K562 (cell line): Measurements from ENCODE around the gene ZFYVE21. TPM values are rescaled to one million over a fixed set of nuclear protein-coding genes. Genes with fewer than 3 reads are reported as not detected.

ENCODE experiments used
- ARHGAP35 ChIP-seq: fragments of 450-650 bp; IDR thresholded peaks from 2 replicates; pipeline ENCODE4 v1.6.1; 2018; ENCODE audit not compliant: partially characterized antibody
- ELF1 ChIP-seq: fragments of 200-800 bp; sonication (Bioruptor generic); IDR thresholded peaks from 2 replicates; pipeline ENCODE4 v1.6.1; 2016; ENCODE audit warnings: missing genetic modification characterization, missing compliant biosample characterization
- FUS ChIP-seq: fragments of 200-400 bp; formaldehyde crosslinking; optimal IDR thresholded peaks from 2 replicates; pipeline ENCODE3; 2017; ENCODE audit warnings: low read depth, low read length
- LARP7 ChIP-seq: fragments of 450-650 bp; IDR thresholded peaks from 2 replicates; pipeline ENCODE4 v1.6.1; 2016
- MTA1 ChIP-seq: fragments of 450-650 bp; IDR thresholded peaks from 2 replicates; pipeline ENCODE4 v1.6.1; 2017; ENCODE audit warnings: borderline replicate concordance
- MYC ChIP-seq, 2 experiments: fragments of 250-450 bp in 1 of 2; sonication (Bioruptor Pico) in 1 of 2; IDR thresholded peaks; 2 replicates each; pipeline versions ENCODE4 v1.5.1 to v1.6.1; 2012 to 2021; ENCODE audit warnings: low read depth in 2 of 2, borderline replicate concordance in 1 of 2, improper control_type of control experiment in 1 of 2, low read length in 1 of 2, mild to moderate bottlenecking in 1 of 2, moderate library complexity in 1 of 2
- NFRKB ChIP-seq: fragments of 450-650 bp; IDR thresholded peaks from 2 replicates; pipeline ENCODE4 v1.6.1; 2016; ENCODE audit warnings: low read depth
- NR2C1 ChIP-seq, 2 experiments: fragments of 450-650 bp; IDR thresholded peaks; 2 replicates each; pipeline ENCODE4 v1.6.1; 2017; ENCODE audit warnings: mild to moderate bottlenecking in 2 of 2, antibody characterized with exemption in 1 of 2, inconsistent platforms in 1 of 2, missing compliant biosample characterization in 1 of 2, missing genetic modification characterization in 1 of 2
- NR3C1 ChIP-seq: sonication (generic); formaldehyde crosslinking; IDR thresholded peaks from 2 replicates; pipeline ENCODE4 v1.8.1; 2022; ENCODE audit warnings: missing genetic modification reagents
- REST ChIP-seq, 2 experiments: fragments of 450-650 bp; formaldehyde crosslinking in 1 of 2; IDR thresholded peaks; 2 replicates each; pipeline versions ENCODE4 v1.4.0 to v1.6.1; 2014 to 2020; ENCODE audit warnings: mild to moderate bottlenecking in 2 of 2, borderline replicate concordance in 1 of 2, low read depth in 1 of 2
- RFX5 ChIP-seq: IDR thresholded peaks from 2 replicates; pipeline ENCODE4 v1.6.1; 2011; ENCODE audit warnings: low read depth, mild to moderate bottlenecking, improper control_type of control experiment, low read length
- TCF7 ChIP-seq: sonication (generic); IDR thresholded peaks from 2 replicates; pipeline ENCODE4 v1.6.1; 2016; ENCODE audit warnings: antibody characterized with exemption, borderline replicate concordance
- ZFX ChIP-seq: sonication (generic); formaldehyde crosslinking; IDR thresholded peaks from 2 replicates; pipeline ENCODE4 v1.8.0; 2022; ENCODE audit warnings: mild to moderate bottlenecking, missing genetic modification reagents, moderate library complexity
- ZNF583 ChIP-seq: fragments of 250-450 bp; sonication (Bioruptor Pico); IDR thresholded peaks from 2 replicates; pipeline ENCODE4 v1.4.0; 2020
- ZNF696 ChIP-seq: fragments of 250-450 bp; sonication (Bioruptor Pico); conservative IDR thresholded peaks from 2 replicates; pipeline ENCODE4 v1.4.0; 2020; ENCODE audit warnings: mild to moderate bottlenecking, moderate library complexity
- polyA plus RNA-seq, 8 experiments: library from polyadenylated mRNA; depleted of rRNA in 4 of 8; stranded (reverse) in 5 of 8; unstranded in 3 of 8; fragments of >200 nt; fragmentation: Nextera tagmentation in 2 of 8; fragmentation: Illumina TruSeq in 1 of 8; extraction: Ambion mirVana in 2 of 8; extraction: Trizol in 1 of 8; gene quantifications; 2 replicates each; pipeline versions ENCODE4 v1.2.1 to v1.2.3, GENCODE V29; 2011 to 2014; ENCODE audit warnings: inconsistent platforms in 1 of 8, missing spikeins in 1 of 8
- total RNA-seq, 7 experiments: library from RNA; depleted of rRNA in 6 of 7; stranded (reverse); fragments of >200 nt in 6 of 7; fragmentation: Illumina TruSeq in 2 of 7; extraction: Trizol in 2 of 7; gene quantifications; 2 replicates each; pipeline versions ENCODE4 v1.2.1 to v1.2.3, GENCODE V29; 2011 to 2021; ENCODE audit warnings: low replicate concordance in 1 of 7
- TF ChIP-seq, protein P1 (sequence below), 2 experiments: fragments of 250-450 bp in 1 of 2; fragments of 450-650 bp in 1 of 2; sonication (Bioruptor Pico) in 1 of 2; IDR thresholded peaks; 2 replicates each; pipeline versions ENCODE4 v1.6.1 to v1.8.0; 2016 to 2021; ENCODE audit warnings: mild to moderate bottlenecking in 2 of 2, moderate library complexity in 2 of 2, missing compliant biosample characterization in 1 of 2, missing genetic modification characterization in 1 of 2

ZFYVE21 gene
- total and polyA plus RNA-seq, 9 of the 15 experiments (the other 6 are each of a cell fraction or from before 2014, with no cell fraction given): 0.90 to 23.1 (median 15.6) TPM

- no peak for TF ChIP-seq REST (IDR thresholded peaks at IDR 0.05; ENCODE audit: borderline replicate concordance)
- no peak for TF ChIP-seq REST (CRISPR knock-in tag; IDR thresholded peaks at IDR 0.05; ENCODE audit: low read depth)
- no peak for TF ChIP-seq ZNF583
- TF ChIP-seq RFX5: no peak
- 0 out of 2 replicates have a peak, but pooled peaks have one; percentile 19 for TF ChIP-seq NR2C1 (IDR thresholded peaks at IDR 0.05)
- no peak for TF ChIP-seq NR2C1 (tag; IDR thresholded peaks at IDR 0.05)
- no peak for TF ChIP-seq LARP7
- TF ChIP-seq ZNF696 (CRISPR knock-in tag): no peak
- TF ChIP-seq MTA1: no peak
- TF ChIP-seq NFRKB: no peak
- peak; percentile 28; the same call in 1 of the 2 replicates for TF ChIP-seq MYC (IDR thresholded peaks at IDR 0.05; ENCODE audit: low read depth, low read length)
- no peak for TF ChIP-seq MYC (CRISPR knock-in tag; IDR thresholded peaks at IDR 0.05; ENCODE audit: borderline replicate concordance, low read depth)
- TF ChIP-seq ARHGAP35: no peak
- no peak for TF ChIP-seq TCF7
- no peak for TF ChIP-seq NR3C1 (CRISPR knock-in tag)
- TF ChIP-seq ELF1 (tag): no peak
- TF ChIP-seq FUS: no peak
- TF ChIP-seq ZFX (CRISPR knock-in tag): peak; percentile 71
- TF ChIP-seq, protein P1, sequence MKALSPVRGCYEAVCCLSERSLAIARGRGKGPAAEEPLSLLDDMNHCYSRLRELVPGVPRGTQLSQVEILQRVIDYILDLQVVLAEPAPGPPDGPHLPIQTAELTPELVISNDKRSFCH (CRISPR knock-in tag; IDR thresholded peaks at IDR 0.05): no peak
- TF ChIP-seq, protein P1 (tag; IDR thresholded peaks at IDR 0.05): peak; percentile 60; the same call in 1 of the 2 replicates
Observed at GRCh38 chr14:103715052-103716000, at the start of gene ZFYVE21, which contains the start of gene XRCC3 (continued).
